B cell (primary cell): ENCODE results near the gene LRRC74A. TPM values are rescaled to one million over a fixed set of nuclear protein-coding genes. Genes with fewer than 3 reads are reported as not detected.

Experiments used
- ATAC-seq: fragments of 200-7000 bp; cut with Tn5 transposase; one replicate; pipeline ENCODE4 v1.10.0; 2021; ENCODE audit warnings: low read depth, mild to moderate bottlenecking, moderate number of reproducible peaks, moderate library complexity
- CTCF ChIA-PET: fragments of 350-600 bp; sonication (Branson Sonifier 250); formaldehyde crosslinking; loops from one replicate; lab custom pipeline; 2021; ENCODE audit warnings: antibody characterized with exemption, inconsistent platforms; lab: Charles Lee
- POLR2A ChIA-PET: fragments of 350-600 bp; sonication (Branson Sonifier 250); formaldehyde crosslinking; loops from one replicate; lab custom pipeline; 2021; ENCODE audit warnings: antibody characterized with exemption; lab: Charles Lee
- DNase-seq: peaks from one replicate; pipeline ENCODE4 v3.0.0; 2013
- H2AFZ ChIP-seq: 2 replicates; pipeline ENCODE4 v1.6.1; 2012; ENCODE audit warnings: mild to moderate bottlenecking, low read depth, low read length; ENCODE audit not compliant: insufficient read depth, poor library complexity, severe bottlenecking
- H3K27ac ChIP-seq, 2 donors: 1 replicate in 1 of 2; 2 replicates in 1 of 2; pipeline ENCODE4 v1.5.1; 2012 to 2013; ENCODE audit warnings: low read length in 2 of 2, mild to moderate bottlenecking in 2 of 2, moderate library complexity in 1 of 2
- H3K27me3 ChIP-seq, 4 experiments: fragments of 200-600 bp in 1 of 4; sonication (generic) in 1 of 4; replicated peaks in 1 of 4; 1 replicate in 2 of 4; 2 replicates in 2 of 4; pipeline versions ENCODE4 v1.6.1 to v1.7.0; 2013 to 2016; ENCODE audit warnings: low read length in 3 of 4, mild to moderate bottlenecking in 2 of 4, mixed read lengths in 1 of 4, moderate library complexity in 1 of 4; ENCODE audit not compliant: insufficient read depth in 4 of 4, control insufficient read depth in 3 of 4; ENCODE audit errors: control extremely low read depth in 1 of 4
- H3K36me3 ChIP-seq, 2 experiments: replicated peaks in 1 of 2; 1 replicate in 1 of 2; 2 replicates in 1 of 2; pipeline versions ENCODE4 v1.6.1 to v1.7.1; 2013; ENCODE audit warnings: low read length in 1 of 2; ENCODE audit not compliant: insufficient read depth in 2 of 2, control insufficient read depth in 1 of 2; ENCODE audit errors: control extremely low read depth in 1 of 2, extremely low read depth in 1 of 2
- H3K4me1 ChIP-seq, 2 donors: fragments of 200-600 bp in 1 of 2; sonication (generic) in 1 of 2; 1 replicate in 1 of 2; 2 replicates in 1 of 2; pipeline versions ENCODE4 v1.5.1 to v1.6.1; 2013 to 2017; ENCODE audit warnings: low read length in 2 of 2; ENCODE audit not compliant: control insufficient read depth in 2 of 2, insufficient read depth in 2 of 2
- H3K4me2 ChIP-seq: replicated peaks from 2 replicates; pipeline ENCODE3; 2012; ENCODE audit warnings: mild to moderate bottlenecking, low read depth, low read length; ENCODE audit not compliant: poor library complexity, severe bottlenecking
- H3K4me3 ChIP-seq, 5 experiments: fragments of 200-600 bp in 1 of 5; sonication (generic) in 1 of 5; 1 replicate in 3 of 5; 2 replicates in 2 of 5; pipeline versions ENCODE4 v1.5.1 to v1.7.0; 2011 to 2016; ENCODE audit warnings: low read length in 4 of 5, mild to moderate bottlenecking in 4 of 5, low read depth in 2 of 5, control low read depth in 1 of 5, moderate library complexity in 1 of 5; ENCODE audit not compliant: insufficient read depth in 1 of 5; ENCODE audit errors: control extremely low read depth in 1 of 5, extremely low read depth in 1 of 5
- H3K79me2 ChIP-seq: fragments of 200-600 bp; sonication (generic); one replicate; pipeline ENCODE4 v1.6.0; 2016; ENCODE audit warnings: low read length; ENCODE audit not compliant: control insufficient read depth, insufficient read depth
- H3K9ac ChIP-seq: fragments of 200-600 bp; sonication (generic); 2 replicates; pipeline ENCODE4 v1.6.1; 2017; ENCODE audit warnings: mild to moderate bottlenecking, low read length, moderate library complexity
- H3K9me3 ChIP-seq, 3 donors: one replicate each; pipeline versions ENCODE4 v1.6.1 to v1.7.1; 2013; ENCODE audit warnings: low read length in 2 of 3; ENCODE audit not compliant: control insufficient read depth in 2 of 3, insufficient read depth in 1 of 3; ENCODE audit errors: control extremely low read depth in 1 of 3
- H4K20me1 ChIP-seq: 2 replicates; pipeline ENCODE4 v1.6.0; 2012; ENCODE audit warnings: mild to moderate bottlenecking, low read length; ENCODE audit not compliant: insufficient read depth, control insufficient read depth, poor library complexity, severe bottlenecking
- H3K27ac Mint-ChIP-seq: one replicate; pipeline ENCODE4 v1.8.0; 2021; ENCODE audit warnings: mixed read lengths
- H3K27me3 Mint-ChIP-seq: one replicate; pipeline ENCODE4 v1.8.0; 2021; ENCODE audit warnings: mixed read lengths
- H3K4me1 Mint-ChIP-seq: one replicate; pipeline ENCODE4 v1.8.0; 2021; ENCODE audit warnings: mixed read lengths
- H3K4me3 Mint-ChIP-seq: one replicate; pipeline ENCODE4 v1.8.0; 2021; ENCODE audit warnings: mixed read lengths
- H3K9me3 Mint-ChIP-seq: one replicate; pipeline ENCODE4 v1.8.0; 2022; ENCODE audit warnings: mixed read lengths; ENCODE audit not compliant: insufficient read depth
- CTCF ChIP-seq: fragments of 200-600 bp; IDR thresholded peaks from one replicate; pipeline ENCODE4 v1.8.0; 2022; ENCODE audit warnings: antibody characterized with exemption, mild to moderate bottlenecking
- EZH2 ChIP-seq: IDR thresholded peaks from 2 replicates; pipeline ENCODE4 v1.6.1; 2012; ENCODE audit warnings: borderline replicate concordance, low read depth, mild to moderate bottlenecking, moderate library complexity, low read length; ENCODE audit not compliant: insufficient read depth, poor library complexity, severe bottlenecking
- WGBS: methylation state at CpG from one replicate; pipeline ENCODE4 v1.1.5; 2013; ENCODE audit warnings: missing lambda C conversion rate; ENCODE audit not compliant: insufficient coverage; 5-methylcytosine and 5-hydroxymethylcytosine counted together
- intact Hi-C: fragments of 100-400 bp; cut with micrococcal nuclease; formaldehyde crosslinking; loops from one replicate; pipeline ENCODE4 v1.10.0; 2022
- polyA plus RNA-seq: library from polyadenylated mRNA; depleted of rRNA; stranded (reverse); fragments of >200 nt; gene quantifications from 2 replicates; pipeline ENCODE4 v1.2.3, GENCODE V29; 2012
- total RNA-seq, 2 donors: library from RNA; stranded (reverse); fragments of 120-200 nt in 1 of 2; gene quantifications; 1 replicate in 1 of 2; 2 replicates in 1 of 2; pipeline versions ENCODE4 v1.2.3 to v1.2.4, GENCODE V29; 2013 to 2022

The LRRC74A gene
- total and polyA plus RNA-seq, 2 donors (not counting 1 experiment from before 2014, with no cell fraction given), result not detected

- H3K4me1 Mint-ChIP-seq, result no peaks in the 10 kb centered on the region
- Histone ChIP-seq H3K4me2 (no peak overlapping the region), H3K4me1 (no peaks in the 10 kb centered on the region), H3K27ac (no peak overlapping the region), H3K79me2 (no peaks in the 10 kb centered on the region), H3K4me3 (no peak overlapping the region), H4K20me1 (no peaks in the 10 kb centered on the region), H3K27me3 (no peaks in the 10 kb centered on the region), H3K9ac (no peak overlapping the region), H2AFZ (no peak overlapping the region), H3K9me3 (no peaks in the 10 kb centered on the region), H3K36me3 (peaks cover 0 to 27% of the 10 kb centered on the region in 2 experiments)
- ATAC-seq (no peak), DNase-seq (no peak)
- TF ChIP-seq EZH2 (no peak), CTCF (no peak)
- no peaks in the 10 kb centered on the region for H3K27me3 Mint-ChIP-seq
- CTCF ChIA-PET, result interaction anchor here (0.8 kb wide), 1 partner anchor 18 kb away, joined by 3 read pairs; no protein-coding TSS in a partner anchor
- 92% methylated on average over 7 of the region's 7 CpGs for WGBS
- no peak overlapping the region for H3K4me3 Mint-ChIP-seq
- H3K27ac Mint-ChIP-seq, result no peak overlapping the region
- POLR2A ChIA-PET, result no interaction called here
- intact Hi-C loops, result no loop called here
- no peaks in the 10 kb centered on the region for H3K9me3 Mint-ChIP-seq
Observed at GRCh38 chr14:76779221-76780057, 46.8 kb upstream of the LRRC74A start.

DNA sequence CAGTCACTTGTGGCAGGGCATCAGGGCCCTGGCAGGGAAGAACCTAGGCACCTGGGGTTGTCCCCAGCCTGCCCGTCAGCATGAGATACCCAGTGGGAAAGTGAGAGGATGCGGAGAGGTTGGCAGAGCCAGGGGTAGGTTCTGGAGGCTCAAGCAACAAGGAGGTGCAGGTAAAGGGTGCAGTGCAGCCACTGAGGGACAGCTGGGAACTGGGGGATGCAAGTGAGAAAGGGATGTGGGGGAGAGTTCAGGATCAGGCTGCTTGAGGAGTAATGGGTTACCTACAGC, 46.2 kb upstream of the LRRC74A start:
- no peak for TF ChIP-seq CTCF
- no peak for TF ChIP-seq EZH2
- Histone ChIP-seq H3K36me3 (peaks cover 0 to 27% of the 10 kb centered on the region in 2 experiments), H3K9ac (no peak overlapping the region), H3K4me3 (no peak overlapping the region), H3K9me3 (no peaks in the 10 kb centered on the region), H3K4me2 (no peak overlapping the region), H4K20me1 (no peaks in the 10 kb centered on the region), H3K27ac (no peak overlapping the region), H3K27me3 (no peaks in the 10 kb centered on the region), H3K79me2 (no peaks in the 10 kb centered on the region), H2AFZ (no peak overlapping the region), H3K4me1 (no peaks in the 10 kb centered on the region)
- no peak overlapping the region for H3K4me3 Mint-ChIP-seq
- DNase-seq (no peak), ATAC-seq (no peak)
- no peaks in the 10 kb centered on the region for H3K9me3 Mint-ChIP-seq
- no peaks in the 10 kb centered on the region for H3K4me1 Mint-ChIP-seq
- POLR2A ChIA-PET, result no interaction called here
- 100% methylated on average over 2 of the region's 2 CpGs for WGBS
- peak overlapping the region; percentile 23 for H3K27ac Mint-ChIP-seq
- H3K27me3 Mint-ChIP-seq, result no peaks in the 10 kb centered on the region
- intact Hi-C loops, result no loop called here
- CTCF ChIA-PET, result interaction anchor here (0.8 kb wide), 1 partner anchor 17 kb away, joined by 3 read pairs; no protein-coding TSS in a partner anchor
